ENCODE measurements around the gene AHRR. TPM values are rescaled to one million over a fixed set of nuclear protein-coding genes. Genes with fewer than 3 reads are reported as not detected.

Gene AHRR
- total and polyA plus RNA-seq, 2 experiments from 2014 or later, result 1.8 to 2.4 TPM

DNA sequence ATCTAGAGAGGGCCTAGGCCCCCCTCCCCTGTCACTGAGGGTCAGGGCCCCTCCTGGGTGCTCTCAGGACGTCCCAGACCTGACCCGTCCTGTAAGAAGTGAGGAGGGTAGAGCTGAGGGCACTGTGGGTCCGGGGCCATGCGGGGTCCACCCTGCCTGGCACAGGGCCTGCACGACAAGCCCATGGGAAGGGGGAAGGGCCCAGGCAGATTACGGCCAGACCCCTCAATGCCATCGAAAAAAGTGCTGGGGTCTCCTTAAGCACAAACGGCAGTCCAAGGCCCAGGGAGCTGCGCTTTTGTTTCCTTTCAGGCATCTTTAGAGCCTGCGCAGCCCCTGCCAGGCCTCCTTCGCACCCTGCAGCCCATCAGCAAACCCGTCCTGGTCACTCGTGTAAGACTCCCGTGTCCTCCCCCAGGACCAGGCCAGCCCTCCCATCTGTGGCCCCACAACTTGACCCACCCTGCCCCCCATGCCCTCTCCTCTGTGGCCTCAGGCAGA is 117.0 kb downstream of the AHRR start:
- H3K27ac ChIP-seq, result no peak overlapping the region
- H3K9me3 ChIP-seq (ENCODE audit: low read depth), result no peaks in the 10 kb centered on the region
- H3K4me2 ChIP-seq, result no peak overlapping the region
- no peak overlapping the region for H2AFZ ChIP-seq
- no peak overlapping the region for H3K4me3 ChIP-seq
- H3K9me2 ChIP-seq (replicated peaks; ENCODE audit: insufficient read depth), result no peaks in the 10 kb centered on the region
- H3K4me1 ChIP-seq (ENCODE audit: insufficient read depth), result peaks cover 7% of the 10 kb centered on the region
- DNase-seq (ENCODE audit: low spot score), result no peak
- 91% methylated on average over 14 of the region's 14 CpGs for WGBS (ENCODE audit: low lambda C conversion rate, missing lambda C conversion rate)
- no peaks in the 10 kb centered on the region for H3K36me3 ChIP-seq (replicated peaks; ENCODE audit: insufficient read depth, low read depth)
- no peaks in the 10 kb centered on the region for H4K20me1 ChIP-seq (ENCODE audit: insufficient read depth, poor library complexity, severe bottlenecking)
- peaks cover 18% of the 10 kb centered on the region for H3K79me2 ChIP-seq
- H3K27me3 ChIP-seq, result no peaks in the 10 kb centered on the region
- TF ChIP-seq EZH2phosphoT487 (IDR thresholded peaks at IDR 0.05; ENCODE audit: low read depth, severe bottlenecking, unreplicated experiment), result no peak
- no peak for TF ChIP-seq CTCF (IDR thresholded peaks at IDR 0.05; ENCODE audit: poor library complexity)
- no peak for TF ChIP-seq EZH2 (IDR thresholded peaks at IDR 0.05; ENCODE audit: borderline replicate concordance)

DNA sequence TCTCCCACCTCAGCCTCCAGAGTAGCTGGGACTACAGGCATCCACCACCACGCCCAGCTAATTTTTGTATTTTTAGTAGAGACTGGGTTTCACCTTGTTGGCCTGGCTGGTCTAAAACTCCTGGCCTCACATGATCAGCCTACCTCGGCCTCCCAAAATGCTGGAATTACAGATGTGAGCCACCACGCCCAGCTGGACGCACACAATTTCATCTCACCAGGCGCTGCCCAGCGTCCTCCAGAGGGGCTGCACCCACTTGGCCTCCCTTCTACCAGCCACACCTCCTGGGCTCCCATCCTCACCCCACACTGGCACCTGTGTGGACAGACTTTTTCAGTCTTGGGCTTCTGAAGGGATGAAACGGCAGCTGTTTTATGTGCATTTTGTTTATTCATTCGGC is 117.7 kb downstream of the AHRR start:
- H3K27me3 ChIP-seq, result no peaks in the 10 kb centered on the region
- no peak for TF ChIP-seq EZH2 (IDR thresholded peaks at IDR 0.05; ENCODE audit: borderline replicate concordance)
- TF ChIP-seq CTCF (IDR thresholded peaks at IDR 0.05; ENCODE audit: poor library complexity), result no peak
- no peak for TF ChIP-seq EZH2phosphoT487 (IDR thresholded peaks at IDR 0.05; ENCODE audit: low read depth, severe bottlenecking, unreplicated experiment)
- H3K4me3 ChIP-seq, result no peak overlapping the region
- peaks cover 2% of the 10 kb centered on the region for H4K20me1 ChIP-seq (ENCODE audit: insufficient read depth, poor library complexity, severe bottlenecking)
- H2AFZ ChIP-seq, result no peak overlapping the region
- no peak for DNase-seq (ENCODE audit: low spot score)
- H3K79me2 ChIP-seq, result peaks cover 24% of the 10 kb centered on the region
- H3K4me1 ChIP-seq (ENCODE audit: insufficient read depth), result peaks cover 7% of the 10 kb centered on the region
- no peaks in the 10 kb centered on the region for H3K36me3 ChIP-seq (replicated peaks; ENCODE audit: insufficient read depth, low read depth)
- no peaks in the 10 kb centered on the region for H3K9me2 ChIP-seq (replicated peaks; ENCODE audit: insufficient read depth)
- no peak overlapping the region for H3K27ac ChIP-seq
- H3K9me3 ChIP-seq (ENCODE audit: low read depth), result no peaks in the 10 kb centered on the region
- no peak overlapping the region for H3K4me2 ChIP-seq
- whole genome bisulfite sequencing (ENCODE audit: low lambda C conversion rate, missing lambda C conversion rate), result 91% methylated on average over 8 of the region's 8 CpGs

GRCh38 chr5:439636-440035 is 118.1 kb downstream of the AHRR start:
- WGBS (ENCODE audit: low lambda C conversion rate, missing lambda C conversion rate), result 84% methylated on average over 14 of the region's 14 CpGs

More at GRCh38 chr5:439636-440035, 118.1 kb downstream of the AHRR start:
- no peaks in the 10 kb centered on the region for H3K9me2 ChIP-seq (replicated peaks; ENCODE audit: insufficient read depth)
- peaks cover 29% of the 10 kb centered on the region for H3K79me2 ChIP-seq
- H3K27ac ChIP-seq, result no peak overlapping the region
- no peak for DNase-seq (ENCODE audit: low spot score)
- H2AFZ ChIP-seq, result no peak overlapping the region
- H3K4me2 ChIP-seq, result no peak overlapping the region
- peaks cover 5% of the 10 kb centered on the region for H4K20me1 ChIP-seq (ENCODE audit: insufficient read depth, poor library complexity, severe bottlenecking)
- H3K36me3 ChIP-seq (replicated peaks; ENCODE audit: insufficient read depth, low read depth), result no peaks in the 10 kb centered on the region
- H3K9me3 ChIP-seq (ENCODE audit: low read depth), result no peaks in the 10 kb centered on the region
- peaks cover 7% of the 10 kb centered on the region for H3K4me1 ChIP-seq (ENCODE audit: insufficient read depth)
- no peak overlapping the region for H3K4me3 ChIP-seq
- no peak for TF ChIP-seq CTCF (IDR thresholded peaks at IDR 0.05; ENCODE audit: poor library complexity)
- no peak for TF ChIP-seq EZH2phosphoT487 (IDR thresholded peaks at IDR 0.05; ENCODE audit: low read depth, severe bottlenecking, unreplicated experiment)
- TF ChIP-seq EZH2 (IDR thresholded peaks at IDR 0.05; ENCODE audit: borderline replicate concordance), result no peak
- no peaks in the 10 kb centered on the region for H3K27me3 ChIP-seq
